Measurements from ENCODE around the gene GPR45.
"Not testable (repeated sequence)": the region's sequence is repeated elsewhere in the genome, so short reads cannot be mapped to it uniquely, and the experiment has no call there.

The GPR45 gene

DNA sequence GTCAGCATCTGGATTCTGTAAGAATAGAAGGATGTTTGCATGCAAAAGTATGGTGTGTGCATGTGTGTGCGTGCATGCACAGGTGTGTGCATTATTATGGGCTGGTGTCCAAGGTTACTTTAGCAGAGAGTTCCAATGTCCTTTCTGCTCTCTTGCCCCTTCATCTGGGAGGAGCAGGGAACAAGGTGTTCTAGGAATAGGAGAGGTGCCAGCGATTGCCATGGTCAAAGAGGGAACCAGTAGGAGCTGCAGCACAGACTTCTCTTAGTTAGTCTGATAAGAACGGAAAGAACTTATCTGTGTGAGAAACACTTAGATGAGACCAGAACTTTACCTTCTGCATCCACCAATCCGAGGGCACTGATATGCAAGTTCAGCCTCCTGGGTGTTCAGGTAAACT is 8.3 kb downstream of the GPR45 start:
- TF ChIP-seq Cebpa-rat (IDR thresholded peaks at IDR 0.05) = no peak
- Histone ChIP-seq H3K4me2 (no peak overlapping the region), H3K36me3 (no peaks in the 10 kb centered on the region), H4K20me1 (no peaks in the 10 kb centered on the region), H3K9me3 (replicated peaks in 1 of 11) (peaks cover 0 to 5% (median 0%) of the 10 kb centered on the region in 11 experiments; a peak in 5 of 22 replicates), H3K27me3 (no peaks in the 10 kb centered on the region), H3K4me3 (no peak overlapping the region), H3K4me1 (peaks cover 0 to 7% (median 0%) of the 10 kb centered on the region in 10 experiments; a peak in 1 of 20 replicates), H3K27ac (no peak overlapping the region), H3K9ac (no peak overlapping the region)

DNA sequence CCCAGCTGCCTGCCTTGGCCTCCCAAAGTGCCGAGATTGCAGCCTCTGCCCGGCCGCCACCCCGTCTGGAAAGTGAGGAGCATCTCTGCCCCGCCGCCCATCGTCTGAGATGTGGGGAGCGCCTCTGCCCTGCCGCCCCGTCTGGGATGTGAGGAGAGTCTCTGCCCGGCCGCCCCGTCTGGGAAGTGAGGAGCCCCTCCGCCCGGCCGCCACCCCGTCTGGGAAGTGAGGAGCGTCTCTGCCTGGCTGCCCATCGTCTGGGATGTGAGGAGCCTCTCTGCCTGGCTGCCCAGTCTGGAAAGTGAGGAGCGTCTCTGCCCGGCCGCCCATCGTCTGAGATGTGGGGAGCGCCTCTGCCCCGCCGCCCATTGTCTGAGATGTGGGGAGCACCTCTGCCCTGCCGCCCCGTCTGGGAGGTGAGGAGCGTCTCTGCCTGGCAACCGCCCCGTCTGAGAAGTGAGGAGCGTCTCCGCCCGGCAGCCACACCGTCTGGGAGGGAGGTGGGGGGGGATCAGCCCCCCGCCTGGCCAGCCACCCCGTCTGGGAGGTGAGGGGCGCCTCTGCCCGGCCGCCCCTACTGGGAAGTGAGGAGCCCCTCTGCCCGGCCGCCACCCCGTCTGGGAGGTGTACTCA is 9.6 kb downstream of the GPR45 start:
- H3K9me3 ChIP-seq (replicated peaks in 1 of 11); H3K36me3 ChIP-seq; H3K9ac ChIP-seq; H3K27me3 ChIP-seq; H4K20me1 ChIP-seq; H3K27ac ChIP-seq; H3K4me3 ChIP-seq; H3K4me2 ChIP-seq; H3K4me1 ChIP-seq: not testable (repeated sequence)

DNA sequence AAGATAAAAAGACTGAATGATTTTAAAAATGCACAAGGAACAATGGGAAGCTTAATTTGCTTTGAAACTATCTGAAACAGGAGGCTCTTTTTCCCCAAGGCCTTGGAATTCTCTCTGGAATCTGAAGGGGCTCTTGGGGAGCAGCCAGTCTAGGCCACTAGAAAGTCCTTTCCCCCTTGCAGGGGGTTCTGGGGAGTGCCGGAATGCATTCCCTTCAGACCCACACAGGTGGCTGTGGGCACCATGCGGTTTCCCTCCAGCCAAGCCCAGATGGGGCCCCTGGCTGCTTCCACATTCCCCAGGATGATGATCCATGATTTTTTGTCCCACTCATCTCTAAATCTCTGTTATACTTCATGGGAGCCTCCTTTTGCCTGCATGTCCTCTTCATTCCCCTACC is 10.7 kb downstream of the GPR45 start:
- H3K36me3 ChIP-seq = no peaks in the 10 kb centered on the region
- no peak overlapping the region for H3K4me3 ChIP-seq
- no peak for TF ChIP-seq Cebpa-rat (IDR thresholded peaks at IDR 0.05)
- peaks cover 0 to 5% (median 0%) of the 10 kb centered on the region in 11 experiments; a peak in 5 of 22 replicates for H3K9me3 ChIP-seq (replicated peaks in 1 of 11)
- H3K4me2 ChIP-seq = no peak overlapping the region
- H4K20me1 ChIP-seq = no peaks in the 10 kb centered on the region
- H3K4me1 ChIP-seq = peaks cover 0 to 7% (median 0%) of the 10 kb centered on the region in 10 experiments; a peak in 1 of 20 replicates
- no peaks in the 10 kb centered on the region for H3K27me3 ChIP-seq
- H3K27ac ChIP-seq = no peak overlapping the region
- no peak overlapping the region for H3K9ac ChIP-seq

DNA sequence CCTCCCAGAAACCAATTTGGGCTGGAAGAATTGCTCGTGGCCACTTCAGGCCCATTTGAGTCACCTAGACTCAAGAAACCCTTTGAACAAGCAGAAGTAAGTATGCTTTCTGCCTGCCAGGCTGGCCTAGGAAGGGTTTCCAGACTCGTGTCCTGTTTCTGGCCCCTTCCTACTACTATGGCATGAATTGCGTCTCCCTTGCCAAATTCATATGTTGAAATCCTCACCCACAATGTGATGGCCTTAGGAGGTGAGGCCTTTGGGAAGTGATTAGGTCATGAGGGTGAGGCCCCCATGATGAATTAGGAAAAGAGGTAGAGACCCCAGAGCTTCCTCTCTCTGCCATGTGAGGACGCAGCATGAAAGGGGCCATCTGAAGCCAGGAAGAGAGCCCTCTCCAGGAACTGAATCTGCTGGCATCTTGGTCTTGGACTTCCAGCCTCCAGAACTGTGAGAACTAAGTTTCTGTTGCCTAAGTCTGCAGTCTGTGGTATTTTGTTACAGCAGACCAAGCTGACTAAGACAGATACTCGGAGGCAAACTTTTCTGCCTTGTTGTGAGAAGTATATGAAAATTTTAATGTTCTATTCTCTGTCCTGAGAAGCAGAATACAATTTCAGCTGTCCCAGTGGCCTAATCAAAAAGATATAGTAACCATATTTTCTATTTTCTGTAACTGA is 13.1 kb downstream of the GPR45 start:
- TF ChIP-seq Cebpa-rat (IDR thresholded peaks at IDR 0.05) = no peak
- Histone ChIP-seq H3K36me3 (no peaks in the 10 kb centered on the region), H3K4me1 (peaks cover 0 to 7% (median 0%) of the 10 kb centered on the region in 10 experiments; a peak in 1 of 20 replicates)

DNA sequence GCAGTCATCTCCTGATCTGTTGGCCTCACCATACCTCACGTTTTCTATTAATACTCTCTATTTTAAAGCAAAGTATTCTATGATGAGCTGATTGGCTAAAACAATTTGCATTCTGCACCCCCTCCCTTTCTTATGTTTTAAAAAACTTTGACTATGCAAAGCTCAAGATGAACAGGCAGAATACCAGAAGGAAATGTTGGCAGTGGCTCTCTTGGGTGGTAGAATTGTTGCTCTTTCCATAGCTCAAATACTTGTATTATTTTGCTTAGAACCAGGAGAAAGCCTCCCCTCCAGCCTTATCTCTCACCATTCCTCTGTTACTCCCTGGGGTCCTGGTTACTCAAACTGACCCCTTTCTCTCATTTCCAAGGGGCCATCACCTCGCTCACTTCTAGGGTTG is 14.4 kb downstream of the GPR45 start:
- Histone ChIP-seq H3K9ac (no peak overlapping the region), H4K20me1 (no peaks in the 10 kb centered on the region), H3K36me3 (no peaks in the 10 kb centered on the region), H3K4me2 (no peak overlapping the region), H3K9me3 (replicated peaks in 1 of 11) (no peaks in the 10 kb centered on the region; a peak in 4 of 22 replicates), H3K4me1 (peaks cover 0 to 7% (median 0%) of the 10 kb centered on the region in 10 experiments; a peak in 1 of 20 replicates), H3K27ac (no peak overlapping the region), H3K4me3 (no peak overlapping the region), H3K27me3 (no peaks in the 10 kb centered on the region)
- TF ChIP-seq Cebpa-rat (IDR thresholded peaks at IDR 0.05) = no peak

More for the DNA sequence above, 13.1 kb downstream of the GPR45 start:
- no peak overlapping the region for H3K9ac ChIP-seq
- no peak overlapping the region for H3K27ac ChIP-seq
- H3K27me3 ChIP-seq = no peaks in the 10 kb centered on the region
- no peaks in the 10 kb centered on the region; a peak in 4 of 22 replicates for H3K9me3 ChIP-seq (replicated peaks in 1 of 11)
- H3K4me3 ChIP-seq = no peak overlapping the region
- H3K4me2 ChIP-seq = 0 out of 22 replicates have a peak overlapping the region, but pooled peaks of 1 of the 11 experiments have one; percentile 18
- no peaks in the 10 kb centered on the region for H4K20me1 ChIP-seq

DNA sequence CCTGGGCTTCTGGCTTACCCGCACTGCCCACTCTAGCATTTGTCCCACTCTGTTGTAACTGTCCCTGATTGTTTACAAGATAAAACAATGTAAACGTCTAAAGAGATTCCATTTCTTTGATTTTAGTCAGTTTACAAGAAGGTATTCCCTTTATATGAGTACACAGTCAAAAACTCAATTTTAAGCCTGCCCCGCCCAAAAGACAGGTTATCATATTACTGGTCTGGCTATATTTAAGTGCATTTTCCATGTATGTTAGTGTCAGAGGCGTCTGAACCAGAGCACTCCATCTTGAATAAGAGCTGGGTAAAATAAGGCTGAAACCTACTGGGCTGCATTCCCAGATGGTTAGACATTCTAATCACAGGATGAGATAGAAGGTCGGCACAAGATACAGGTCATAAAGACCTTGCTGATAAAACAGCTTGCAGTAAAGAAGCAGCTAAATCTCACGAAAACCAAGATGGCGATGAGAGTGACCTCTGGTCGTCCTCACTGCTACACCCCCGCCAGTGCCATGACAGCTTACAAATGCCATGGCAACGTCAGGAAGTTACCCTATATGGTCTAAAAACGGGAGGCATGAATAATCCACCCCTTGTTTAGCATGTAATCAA is 15.0 kb downstream of the GPR45 start:
- no peak overlapping the region for H3K4me3 ChIP-seq
- no peaks in the 10 kb centered on the region for H3K9me3 ChIP-seq (replicated peaks in 1 of 11)
- no peak for TF ChIP-seq Cebpa-rat (IDR thresholded peaks at IDR 0.05)
- H3K36me3 ChIP-seq = no peaks in the 10 kb centered on the region
- H4K20me1 ChIP-seq = no peaks in the 10 kb centered on the region
- no peaks in the 10 kb centered on the region for H3K27me3 ChIP-seq
- H3K9ac ChIP-seq = no peak overlapping the region
- H3K4me2 ChIP-seq = no peak overlapping the region
- peaks cover 0 to 7% (median 0%) of the 10 kb centered on the region in 10 experiments; a peak in 1 of 20 replicates for H3K4me1 ChIP-seq
- no peak overlapping the region for H3K27ac ChIP-seq

DNA sequence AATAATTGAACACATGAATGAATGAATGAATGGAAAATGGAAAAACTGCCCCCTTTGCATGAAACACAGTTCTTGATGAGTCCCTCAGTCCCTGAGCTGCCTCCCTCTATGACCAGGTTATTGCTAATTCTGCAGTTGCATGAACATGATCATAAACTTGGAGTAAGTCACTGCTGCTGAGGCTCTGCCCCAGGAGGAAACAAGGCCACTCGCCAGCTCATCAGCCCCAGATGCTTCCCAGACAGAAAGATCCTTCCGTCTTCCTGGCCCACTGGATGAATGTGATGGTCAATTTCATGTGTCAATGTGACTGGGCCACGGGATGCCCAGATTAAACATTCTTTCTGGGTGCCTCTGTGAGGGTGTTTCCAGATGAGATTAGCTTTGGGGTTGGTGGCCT is 16.4 kb downstream of the GPR45 start:
- no peak overlapping the region for H3K27ac ChIP-seq
- no peaks in the 10 kb centered on the region for H4K20me1 ChIP-seq
- peaks cover 0 to 7% (median 0%) of the 10 kb centered on the region in 10 experiments; a peak in 1 of 20 replicates for H3K4me1 ChIP-seq
- no peaks in the 10 kb centered on the region for H3K27me3 ChIP-seq
- H3K9ac ChIP-seq = no peak overlapping the region
- TF ChIP-seq Cebpa-rat (IDR thresholded peaks at IDR 0.05) = no peak
- peaks cover 0 to 12% (median 4%) of the 10 kb centered on the region in 11 experiments; a peak in 7 of 22 replicates for H3K36me3 ChIP-seq
- H3K4me2 ChIP-seq = no peak overlapping the region
- H3K4me3 ChIP-seq = no peak overlapping the region
- H3K9me3 ChIP-seq (replicated peaks in 1 of 11) = no peaks in the 10 kb centered on the region

DNA sequence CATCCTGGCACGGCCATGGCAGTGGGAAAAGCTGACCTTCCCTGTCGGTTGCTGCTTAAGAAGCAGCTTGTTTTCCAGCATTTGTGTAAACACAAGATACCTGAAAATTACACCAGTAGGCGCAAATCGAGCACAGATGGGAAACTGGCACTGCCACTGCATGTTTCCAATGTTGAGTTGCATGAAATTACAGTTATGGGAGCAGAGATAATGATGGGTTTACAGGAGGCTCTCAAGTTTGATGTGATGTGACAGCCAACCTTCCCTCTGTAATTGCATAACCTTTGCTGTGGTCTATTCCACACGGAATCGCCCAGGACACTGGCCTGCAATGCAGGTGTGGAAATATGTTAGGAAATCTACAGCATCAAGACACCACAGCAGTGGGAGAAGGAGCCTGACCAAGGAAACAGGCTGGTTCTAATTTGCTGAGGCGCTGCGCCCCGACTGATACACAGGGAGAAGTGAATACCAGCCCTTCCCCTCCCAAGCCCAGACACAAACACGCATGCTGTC is 17.4 kb downstream of the GPR45 start:
- Histone ChIP-seq H3K4me2 (no peak overlapping the region), H3K4me3 (no peak overlapping the region), H3K9me3 (replicated peaks in 1 of 11) (no peaks in the 10 kb centered on the region), H3K36me3 (peaks cover 0 to 21% (median 13%) of the 10 kb centered on the region in 11 experiments; a peak in 12 of 22 replicates), H3K27ac (no peak overlapping the region), H3K9ac (no peak overlapping the region), H3K4me1 (peaks cover 0 to 7% (median 0%) of the 10 kb centered on the region in 10 experiments; a peak in 1 of 20 replicates), H3K27me3 (no peaks in the 10 kb centered on the region), H4K20me1 (no peaks in the 10 kb centered on the region)
- no peak for TF ChIP-seq Cebpa-rat (IDR thresholded peaks at IDR 0.05)

DNA sequence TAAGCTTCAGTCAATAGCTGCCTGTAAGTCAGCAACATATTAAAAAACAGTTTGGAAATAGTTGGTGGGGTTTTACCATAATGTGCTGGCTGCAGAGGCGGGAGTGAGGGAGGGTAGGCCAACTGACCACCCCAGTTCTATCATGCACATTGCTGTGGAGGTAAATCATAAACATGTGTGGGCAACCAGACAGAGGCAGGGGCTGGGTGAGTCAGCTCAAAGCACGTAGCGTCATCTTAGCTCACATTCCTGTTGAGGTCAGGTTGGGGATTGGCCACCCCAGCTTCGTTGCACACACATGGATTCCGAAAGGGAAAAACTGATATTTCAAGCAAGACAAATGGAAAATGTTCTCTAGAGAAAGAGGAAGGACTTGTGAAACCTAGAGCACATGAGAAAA is 19.5 kb downstream of the GPR45 start:
- H3K9me3 ChIP-seq (replicated peaks in 1 of 11) = no peaks in the 10 kb centered on the region
- no peaks in the 10 kb centered on the region; a peak in 1 of 22 replicates for H4K20me1 ChIP-seq
- H3K36me3 ChIP-seq = peaks cover 14 to 42% (median 31%) of the 10 kb centered on the region in 11 experiments
- H3K27me3 ChIP-seq = no peaks in the 10 kb centered on the region
- no peak overlapping the region for H3K4me3 ChIP-seq
- no peak overlapping the region for H3K9ac ChIP-seq
- no peak overlapping the region for H3K4me2 ChIP-seq
- H3K27ac ChIP-seq = no peak overlapping the region
- TF ChIP-seq Cebpa-rat (IDR thresholded peaks at IDR 0.05) = no peak
- H3K4me1 ChIP-seq = 0 out of 20 replicates have a peak, but pooled peaks cover 0 to 5% (median 0%) of the 10 kb centered on the region in 10 experiments

Data from BLaER1 treated with 17β-estradiol and CSF1 and Interleukin-3, amounts not matched to agents 10 nM and 100 nM (cell line).